ENCODE measurements around the gene CNGB1.
"Not testable (repeated sequence)": the region's sequence is repeated elsewhere in the genome, so short reads cannot be mapped to it uniquely, and the experiment has no call there.

Gene CNGB1

DNA sequence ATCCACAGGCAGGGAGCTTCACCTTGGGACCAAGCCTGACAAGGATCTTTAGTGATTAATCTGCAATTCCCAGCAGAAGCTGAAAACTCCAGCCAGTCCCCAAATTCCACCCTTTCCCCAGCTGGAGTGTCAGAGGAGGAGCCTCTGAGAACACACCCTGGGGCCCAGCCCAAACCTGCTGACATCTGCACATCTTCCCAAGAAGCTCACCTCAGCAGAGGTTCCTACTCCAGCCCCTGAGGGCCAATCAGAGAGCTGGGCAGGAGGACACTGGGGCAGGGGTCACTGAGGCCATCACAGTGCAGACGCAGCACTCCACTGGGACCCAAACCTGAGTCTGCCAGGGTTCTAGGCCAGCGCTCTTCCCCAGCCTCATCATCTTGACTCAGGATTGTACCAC is 44.9 kb downstream of the CNGB1 start:
- H3K4me1 Mint-ChIP-seq (ENCODE audit: low read depth): no peaks in the 10 kb centered on the region
- H3K36me3 Mint-ChIP-seq (ENCODE audit: low read depth): no peaks in the 10 kb centered on the region
- H3K4me3 Mint-ChIP-seq: no peak overlapping the region
- H3K27me3 Mint-ChIP-seq (ENCODE audit: low read depth): peaks cover 8% of the 10 kb centered on the region
- no peak overlapping the region for H3K27ac Mint-ChIP-seq
- H3K9me3 Mint-ChIP-seq: no peaks in the 10 kb centered on the region

DNA sequence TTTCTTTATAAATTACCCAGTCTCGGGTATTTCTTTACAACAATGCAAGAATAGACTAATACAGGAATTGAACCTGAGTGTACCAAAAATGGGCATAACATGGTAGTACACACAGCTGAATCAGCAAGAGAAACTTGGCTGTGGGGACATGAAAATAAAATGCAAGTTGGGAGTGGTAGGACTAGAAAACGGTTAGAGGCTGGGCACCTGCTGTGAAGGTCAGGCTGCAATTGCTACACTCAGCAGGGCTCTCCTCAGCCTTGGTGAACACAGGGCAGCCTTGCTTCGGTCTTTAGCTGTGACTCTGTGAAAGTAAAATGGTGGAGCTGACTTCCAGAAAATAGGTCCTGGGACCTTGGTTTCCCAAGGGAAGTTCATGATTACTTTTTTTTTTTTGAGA is 45.6 kb downstream of the CNGB1 start:
- no peaks in the 10 kb centered on the region for H3K4me1 Mint-ChIP-seq (ENCODE audit: low read depth)
- no peak overlapping the region for H3K4me3 Mint-ChIP-seq
- H3K36me3 Mint-ChIP-seq (ENCODE audit: low read depth): no peaks in the 10 kb centered on the region
- H3K27ac Mint-ChIP-seq: no peak overlapping the region
- peaks cover 8% of the 10 kb centered on the region for H3K27me3 Mint-ChIP-seq (ENCODE audit: low read depth)
- no peaks in the 10 kb centered on the region for H3K9me3 Mint-ChIP-seq

DNA sequence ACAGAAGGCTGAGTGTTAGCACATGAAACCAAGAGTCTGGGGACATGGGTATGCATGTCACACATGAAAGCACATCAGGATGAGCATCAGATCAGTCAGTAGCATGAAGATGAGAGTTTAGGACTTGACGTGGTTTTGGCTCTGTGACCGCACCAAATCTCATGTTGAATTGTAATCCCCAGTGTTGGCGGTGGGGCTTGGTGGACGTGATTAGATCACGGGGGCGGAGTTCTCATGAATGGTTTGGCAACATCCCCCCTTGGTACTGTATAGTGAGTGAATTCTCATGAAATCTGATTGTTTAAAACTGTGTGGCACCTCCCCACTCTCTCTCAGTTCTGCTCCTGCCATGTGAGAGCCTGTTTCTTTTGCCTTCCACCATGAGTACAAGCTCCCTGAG is 46.4 kb downstream of the CNGB1 start:
- no peak overlapping the region for H3K27ac Mint-ChIP-seq

DNA sequence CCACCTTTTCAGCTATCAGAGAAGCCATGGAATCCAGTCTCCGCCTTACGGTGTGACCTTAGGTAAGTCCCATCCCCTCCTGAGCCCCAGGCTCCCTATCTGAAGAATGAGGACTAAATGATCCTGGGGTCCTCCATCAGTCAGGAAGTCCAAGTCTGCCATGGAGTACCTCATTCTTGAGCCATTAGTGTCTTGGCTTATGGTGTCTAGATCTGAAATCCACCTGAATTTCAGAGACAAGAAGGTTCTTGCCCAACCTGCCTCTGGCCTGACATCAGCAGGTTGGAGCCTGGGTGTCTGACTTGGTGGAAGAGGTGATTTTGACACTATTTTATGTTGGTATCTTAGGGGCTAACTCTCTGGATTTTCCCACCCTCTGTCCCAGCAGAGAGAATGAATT is 47.1 kb downstream of the CNGB1 start:
- peaks cover 5% of the 10 kb centered on the region for H3K27me3 Mint-ChIP-seq (ENCODE audit: low read depth)
- no peaks in the 10 kb centered on the region for H3K36me3 Mint-ChIP-seq (ENCODE audit: low read depth)
- no peaks in the 10 kb centered on the region for H3K4me1 Mint-ChIP-seq (ENCODE audit: low read depth)
- no peak overlapping the region for H3K27ac Mint-ChIP-seq
- no peaks in the 10 kb centered on the region for H3K9me3 Mint-ChIP-seq
- H3K4me3 Mint-ChIP-seq: no peak overlapping the region

More for the DNA sequence above, 46.4 kb downstream of the CNGB1 start:
- no peaks in the 10 kb centered on the region for H3K9me3 Mint-ChIP-seq
- no peaks in the 10 kb centered on the region for H3K36me3 Mint-ChIP-seq (ENCODE audit: low read depth)
- H3K4me1 Mint-ChIP-seq (ENCODE audit: low read depth): no peaks in the 10 kb centered on the region
- H3K4me3 Mint-ChIP-seq: no peak overlapping the region
- H3K27me3 Mint-ChIP-seq (ENCODE audit: low read depth): peaks cover 8% of the 10 kb centered on the region

DNA sequence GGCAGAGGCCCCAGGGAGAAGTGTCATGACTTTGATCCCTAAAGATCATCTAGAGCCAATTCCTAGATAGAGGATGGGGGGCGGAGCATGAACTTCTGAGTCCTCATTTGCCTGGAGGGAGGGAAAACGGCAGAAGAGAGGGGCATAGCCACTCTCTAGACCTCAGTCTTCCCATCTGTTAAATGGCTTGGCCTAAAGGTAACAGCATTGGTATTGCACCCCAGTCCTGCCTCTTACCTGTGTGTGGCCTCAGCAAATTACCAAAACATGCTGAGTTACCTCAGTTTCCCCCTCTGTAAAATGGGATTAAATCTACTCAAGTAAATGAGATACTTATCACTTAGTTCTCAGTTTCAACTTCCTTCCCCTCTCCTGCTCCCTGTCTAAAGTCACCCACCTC is 47.5 kb downstream of the CNGB1 start:
- H3K4me1 Mint-ChIP-seq (ENCODE audit: low read depth): no peaks in the 10 kb centered on the region
- no peaks in the 10 kb centered on the region for H3K9me3 Mint-ChIP-seq
- peaks cover 5% of the 10 kb centered on the region for H3K27me3 Mint-ChIP-seq (ENCODE audit: low read depth)
- H3K27ac Mint-ChIP-seq: no peak overlapping the region
- no peak overlapping the region for H3K4me3 Mint-ChIP-seq
- no peaks in the 10 kb centered on the region for H3K36me3 Mint-ChIP-seq (ENCODE audit: low read depth)

DNA sequence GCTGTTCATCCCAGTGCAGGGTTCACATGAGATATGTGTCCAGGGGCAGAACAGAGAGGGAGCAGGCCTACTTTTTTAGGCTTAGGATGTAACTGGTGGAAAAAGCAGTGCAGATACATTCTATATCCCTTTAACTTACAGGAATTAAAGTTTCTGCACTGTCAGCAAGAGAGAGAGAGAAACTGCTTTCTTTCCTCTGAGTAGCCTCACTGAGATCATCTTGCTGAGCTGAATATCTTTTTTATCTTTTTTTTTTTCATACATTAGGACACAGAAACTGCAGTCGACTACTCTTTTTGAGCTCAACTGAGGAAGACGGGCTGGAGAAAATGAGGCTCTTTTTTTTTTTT is 50.1 kb downstream of the CNGB1 start:
- Mint-ChIP-seq H3K4me1 (ENCODE audit: low read depth) (no peaks in the 10 kb centered on the region), H3K27me3 (ENCODE audit: low read depth) (no peaks in the 10 kb centered on the region), H3K36me3 (ENCODE audit: low read depth) (no peaks in the 10 kb centered on the region), H3K4me3 (no peak overlapping the region), H3K27ac (no peak overlapping the region), H3K9me3 (no peaks in the 10 kb centered on the region)

DNA sequence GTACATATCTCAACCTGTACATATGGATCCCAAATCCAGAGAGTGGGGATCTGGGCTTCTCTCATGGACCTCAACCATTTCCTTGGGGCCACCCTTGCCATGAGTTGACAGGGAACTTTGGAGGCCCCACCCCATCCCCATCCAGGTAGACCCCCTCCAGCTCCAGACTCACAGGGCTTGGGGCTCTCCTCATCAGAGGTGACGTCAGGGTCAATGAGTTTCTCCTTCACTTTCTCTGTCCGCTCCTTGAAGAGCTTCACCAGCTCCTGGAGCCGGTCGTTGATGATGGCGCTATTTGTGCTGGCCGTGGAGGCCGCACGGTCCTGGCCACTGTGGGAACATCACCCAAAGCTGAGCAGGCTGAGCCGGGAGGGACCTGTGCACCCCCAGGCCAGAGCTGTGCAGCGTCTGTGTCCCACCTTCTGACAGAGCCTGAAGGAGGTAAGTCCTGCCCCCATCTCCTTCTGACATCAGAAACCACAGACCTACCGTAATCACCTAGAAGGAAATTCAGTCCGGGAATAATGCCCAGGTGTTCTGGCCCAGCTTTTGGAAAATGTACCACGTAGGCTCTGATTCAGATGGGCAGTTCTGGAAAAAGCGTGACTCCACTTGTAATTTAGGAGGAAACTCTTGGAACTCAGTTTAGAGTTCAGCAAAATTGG is 50.6 kb downstream of the CNGB1 start:
- H3K36me3 Mint-ChIP-seq (ENCODE audit: low read depth): no peaks in the 10 kb centered on the region
- H3K27me3 Mint-ChIP-seq (ENCODE audit: low read depth): no peaks in the 10 kb centered on the region
- no peaks in the 10 kb centered on the region for H3K4me1 Mint-ChIP-seq (ENCODE audit: low read depth)
- no peaks in the 10 kb centered on the region for H3K9me3 Mint-ChIP-seq
- H3K27ac Mint-ChIP-seq: no peak overlapping the region
- no peak overlapping the region for H3K4me3 Mint-ChIP-seq

DNA sequence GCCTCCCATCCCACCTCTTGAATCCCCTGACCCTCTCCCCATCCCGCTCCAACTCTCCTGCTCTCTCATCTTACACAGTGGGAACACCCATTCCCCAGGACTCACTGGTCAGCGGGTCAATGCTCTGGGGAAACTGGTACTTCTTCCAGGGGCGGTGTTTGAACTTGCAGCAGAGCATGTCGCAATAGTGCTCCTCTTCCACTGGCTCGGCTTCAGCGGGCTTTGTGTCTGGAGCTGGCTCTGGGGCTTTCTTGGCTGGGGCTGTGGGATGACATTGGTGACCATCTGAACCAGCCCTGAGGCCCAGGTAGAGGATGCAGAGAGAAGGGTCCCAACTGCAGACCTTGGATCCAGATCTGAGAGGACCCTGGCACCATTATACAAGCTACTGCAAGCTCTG is 51.9 kb downstream of the CNGB1 start:
- Mint-ChIP-seq H3K27ac (no peak overlapping the region), H3K4me1 (ENCODE audit: low read depth) (no peaks in the 10 kb centered on the region), H3K4me3 (no peak overlapping the region), H3K27me3 (ENCODE audit: low read depth) (no peaks in the 10 kb centered on the region), H3K36me3 (ENCODE audit: low read depth) (no peaks in the 10 kb centered on the region), H3K9me3 (no peaks in the 10 kb centered on the region)

DNA sequence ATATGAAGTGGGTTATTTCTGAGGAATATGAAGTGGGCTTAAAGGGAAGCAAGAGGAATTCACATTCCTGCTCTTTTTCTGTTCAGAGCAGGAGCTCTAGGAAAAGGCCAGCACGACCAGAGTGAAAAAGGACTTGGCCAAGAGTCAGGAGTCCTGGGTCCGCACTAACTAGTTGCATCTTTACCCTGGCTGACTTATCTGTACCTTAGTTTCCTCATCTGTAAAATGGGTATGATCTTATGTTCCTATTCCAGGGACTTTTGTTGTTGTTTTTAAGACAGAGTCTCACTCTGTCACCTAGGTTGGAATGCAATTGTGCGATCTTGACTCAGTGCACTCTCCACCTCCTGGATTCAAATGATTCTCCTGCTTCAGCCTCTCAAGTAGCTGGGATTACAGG is 52.5 kb downstream of the CNGB1 start:
- no peaks in the 10 kb centered on the region for H3K4me1 Mint-ChIP-seq (ENCODE audit: low read depth)
- no peak overlapping the region for H3K27ac Mint-ChIP-seq
- no peaks in the 10 kb centered on the region for H3K27me3 Mint-ChIP-seq (ENCODE audit: low read depth)
- H3K4me3 Mint-ChIP-seq: no peak overlapping the region
- H3K36me3 Mint-ChIP-seq (ENCODE audit: low read depth): no peaks in the 10 kb centered on the region
- no peaks in the 10 kb centered on the region for H3K9me3 Mint-ChIP-seq

DNA sequence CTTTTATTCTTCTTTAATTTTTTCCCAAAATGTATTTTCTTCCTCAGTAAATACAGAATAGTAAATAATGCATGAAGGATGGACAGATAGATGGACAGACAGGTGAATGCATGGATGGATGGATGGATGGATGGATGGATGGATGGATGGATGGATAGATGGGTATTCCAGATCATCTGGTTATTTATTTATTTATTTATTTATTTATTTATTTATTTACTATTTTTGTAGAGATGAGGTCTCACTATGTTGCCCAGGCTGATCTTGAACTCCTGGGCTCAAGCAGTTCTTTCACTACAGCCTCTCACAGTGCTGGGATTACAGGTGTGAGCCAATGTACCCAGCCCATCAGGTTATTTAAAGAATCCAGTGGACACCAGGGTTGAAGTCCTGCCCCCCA is 53.0 kb downstream of the CNGB1 start:
- not testable (repeated sequence) for H3K27ac Mint-ChIP-seq; H3K36me3 Mint-ChIP-seq (ENCODE audit: low read depth); H3K27me3 Mint-ChIP-seq (ENCODE audit: low read depth); H3K4me3 Mint-ChIP-seq; H3K9me3 Mint-ChIP-seq; H3K4me1 Mint-ChIP-seq (ENCODE audit: low read depth)

DNA sequence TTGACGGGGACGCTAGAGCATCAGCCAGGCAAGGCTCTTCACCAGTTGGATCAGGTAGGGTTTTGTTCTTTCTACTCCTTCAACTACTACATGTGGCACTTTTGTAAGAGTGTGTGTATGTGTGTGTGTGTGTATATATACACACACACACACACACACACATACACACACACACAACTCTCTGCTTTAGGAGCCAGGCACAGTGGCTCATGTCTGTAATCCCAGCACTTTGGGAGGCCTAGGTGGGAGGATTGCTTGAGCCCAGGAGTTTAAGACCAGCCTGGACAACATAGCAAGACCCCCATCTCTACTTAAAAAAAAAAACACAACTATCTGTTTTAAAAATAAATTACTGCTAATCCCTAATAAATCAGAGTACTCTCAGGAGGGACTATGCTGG is 53.4 kb downstream of the CNGB1 start:
- H3K27me3 Mint-ChIP-seq (ENCODE audit: low read depth); H3K4me1 Mint-ChIP-seq (ENCODE audit: low read depth); H3K4me3 Mint-ChIP-seq; H3K9me3 Mint-ChIP-seq; H3K27ac Mint-ChIP-seq; H3K36me3 Mint-ChIP-seq (ENCODE audit: low read depth): not testable (repeated sequence)

DNA sequence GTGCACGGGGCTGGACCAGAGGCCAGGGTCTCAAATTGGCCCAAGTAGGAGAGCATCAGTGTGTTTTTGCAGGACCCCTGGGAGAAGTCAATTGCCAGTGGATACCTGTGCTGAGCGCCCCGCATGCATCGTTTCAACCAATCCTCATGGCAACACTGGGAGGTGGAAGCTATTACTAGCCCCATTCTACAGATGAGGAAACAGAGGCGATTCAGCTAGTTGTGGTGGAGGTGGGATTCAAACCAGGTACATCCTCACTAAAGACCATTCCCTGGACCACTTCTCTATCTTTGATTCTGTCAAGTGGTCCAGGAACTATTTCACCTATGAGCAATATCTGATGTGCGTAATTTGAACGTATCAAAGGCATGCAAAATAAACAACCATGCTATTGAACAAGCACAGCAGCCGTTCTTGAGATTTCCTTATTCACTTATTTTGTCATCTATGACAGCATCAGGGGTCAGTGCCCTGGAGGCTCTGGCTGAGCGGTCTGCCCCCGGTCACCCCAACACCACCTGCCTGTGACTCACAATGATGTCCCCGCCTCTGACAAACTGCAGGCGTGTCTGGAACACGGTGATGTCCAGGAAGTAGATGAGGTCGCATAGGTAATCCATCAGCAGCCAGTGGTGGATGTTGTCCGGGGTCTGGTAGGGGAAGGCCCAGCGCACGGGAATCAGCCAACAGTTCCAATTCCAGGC is 54.0 kb downstream of the CNGB1 start:
- Mint-ChIP-seq H3K4me1 (ENCODE audit: low read depth) (no peaks in the 10 kb centered on the region), H3K27ac (no peak overlapping the region), H3K27me3 (ENCODE audit: low read depth) (peaks cover under 1% of the 10 kb centered on the region), H3K36me3 (ENCODE audit: low read depth) (no peaks in the 10 kb centered on the region), H3K9me3 (no peaks in the 10 kb centered on the region), H3K4me3 (no peak overlapping the region)

DNA sequence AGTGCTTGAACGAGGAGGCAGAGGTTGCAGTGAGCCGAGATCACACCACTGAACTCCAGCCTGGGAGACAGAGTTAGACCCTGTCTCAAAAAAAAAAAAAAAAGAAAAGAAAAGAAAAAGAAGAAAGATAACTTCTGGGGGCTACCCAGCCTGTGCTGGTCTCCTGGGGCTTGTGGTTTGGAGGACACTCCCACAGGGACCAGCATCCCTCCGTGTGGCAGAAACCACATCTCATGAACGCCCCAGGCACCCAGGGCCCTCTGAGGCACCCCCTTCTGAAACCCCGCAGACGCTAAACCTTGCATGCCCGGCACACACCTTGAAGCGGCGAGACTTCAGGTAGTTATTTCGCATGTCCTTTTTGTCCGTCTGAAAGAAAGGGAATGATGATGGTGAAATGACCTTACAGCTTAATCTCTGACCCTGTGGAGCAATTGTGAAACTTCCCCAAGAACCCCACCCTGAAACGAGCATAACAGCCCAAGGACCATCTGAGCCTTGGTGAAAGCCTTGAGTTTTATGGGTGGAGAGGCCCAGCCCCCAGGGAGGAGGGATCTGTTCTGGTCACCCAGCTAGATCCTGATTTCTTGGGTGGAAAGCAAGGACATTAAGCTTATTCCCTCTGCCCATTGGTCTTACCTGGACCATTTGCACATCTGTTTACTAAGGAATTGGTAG is 55.0 kb downstream of the CNGB1 start:
- Mint-ChIP-seq H3K4me1 (ENCODE audit: low read depth) (no peaks in the 10 kb centered on the region), H3K27ac (no peak overlapping the region), H3K9me3 (no peaks in the 10 kb centered on the region), H3K36me3 (ENCODE audit: low read depth) (no peaks in the 10 kb centered on the region), H3K4me3 (no peak overlapping the region), H3K27me3 (ENCODE audit: low read depth) (peaks cover 4% of the 10 kb centered on the region)

DNA sequence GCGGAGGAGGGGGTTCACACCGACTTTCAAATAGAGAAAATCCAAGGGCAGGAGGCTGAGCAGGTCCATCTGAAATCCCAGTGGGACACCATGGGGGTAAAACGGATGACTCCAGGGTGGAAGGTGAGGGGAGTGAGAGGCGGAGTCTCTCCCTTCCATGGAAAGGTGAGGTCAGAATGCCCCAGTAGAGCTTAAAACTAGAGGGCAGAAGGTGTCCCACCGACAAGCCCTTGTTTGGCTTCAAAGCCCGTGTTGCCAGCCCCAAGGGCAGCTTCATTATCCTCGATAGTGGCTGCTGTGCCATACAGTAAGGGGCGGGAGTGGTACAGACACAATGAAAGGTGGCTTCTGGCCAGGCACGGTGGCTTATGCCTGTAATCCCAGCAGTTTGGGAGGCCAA is 55.7 kb downstream of the CNGB1 start:
- H3K4me1 Mint-ChIP-seq (ENCODE audit: low read depth): no peaks in the 10 kb centered on the region
- H3K4me3 Mint-ChIP-seq: no peak overlapping the region
- no peak overlapping the region for H3K27ac Mint-ChIP-seq
- no peaks in the 10 kb centered on the region for H3K9me3 Mint-ChIP-seq
- H3K27me3 Mint-ChIP-seq (ENCODE audit: low read depth): peaks cover 4% of the 10 kb centered on the region
- no peaks in the 10 kb centered on the region for H3K36me3 Mint-ChIP-seq (ENCODE audit: low read depth)
